ENCODE results near the gene USP48.
"Not testable (repeated sequence)": the region's sequence is repeated elsewhere in the genome, so short reads cannot be mapped to it uniquely, and the experiment has no call there.

The USP48 gene

DNA sequence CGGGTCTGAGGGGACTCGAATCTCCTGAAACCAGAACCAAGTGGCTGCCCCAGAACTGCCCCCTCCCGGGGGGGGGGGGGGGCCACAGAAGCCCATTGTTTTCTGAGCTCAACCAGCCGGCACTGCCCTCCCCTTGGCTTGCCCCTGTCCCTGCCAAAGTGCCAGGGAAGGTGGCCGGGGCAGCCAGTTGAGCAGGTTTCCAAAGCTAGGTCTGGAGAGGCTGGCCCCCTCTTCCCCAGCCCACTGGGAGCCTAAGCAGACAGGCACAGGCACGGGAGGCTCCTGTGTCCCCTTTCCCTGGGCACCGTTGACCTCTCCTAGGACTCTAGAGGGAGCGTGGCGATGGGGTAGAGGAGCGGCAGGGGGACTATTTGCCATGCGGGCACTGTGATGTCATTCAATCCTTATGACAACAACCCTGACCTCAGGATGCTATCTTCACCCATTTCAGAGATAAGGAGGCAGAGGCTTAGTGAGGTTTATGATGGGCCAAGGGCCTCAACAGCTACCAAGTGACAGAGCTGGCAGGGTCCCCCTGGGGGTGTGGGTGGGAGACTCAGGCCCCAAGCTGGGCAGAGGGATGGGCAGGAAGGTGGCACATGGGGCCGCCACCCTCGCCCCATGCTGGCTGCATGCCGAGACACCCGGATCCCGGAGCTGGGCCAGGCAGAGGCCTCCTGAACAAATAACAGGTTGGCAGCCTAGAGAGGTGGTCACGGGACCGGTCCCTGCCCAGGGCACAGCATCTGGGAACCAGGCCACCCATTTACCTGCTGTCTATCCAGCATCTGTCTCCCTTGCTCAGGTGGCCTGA lies 148.8 kb downstream of the USP48 start:
- H3K9me3 ChIP-seq (ENCODE audit: control insufficient read depth in 5 of 5, low read length in 5 of 5), result no peaks in the 10 kb centered on the region
- H3K4me1 ChIP-seq (ENCODE audit: control insufficient read depth in 5 of 5, insufficient read depth in 5 of 5, low read length in 5 of 5), result no peaks in the 10 kb centered on the region
- H3K36me3 ChIP-seq (ENCODE audit: control insufficient read depth in 5 of 5, insufficient read depth in 5 of 5, low read length in 5 of 5), result no peaks in the 10 kb centered on the region
- no peak overlapping the region for H3K27ac ChIP-seq (ENCODE audit: low read depth, low read length)
- no peak overlapping the region for H3K4me3 ChIP-seq (ENCODE audit: low read depth in 1 of 5, low read length in 5 of 5)
- H3K27me3 ChIP-seq (ENCODE audit: control insufficient read depth in 5 of 5, insufficient read depth in 4 of 5, low read length in 5 of 5), result peaks cover 18 to 47% (median 32%) of the 10 kb centered on the region in 5 donors
- H3K9ac ChIP-seq (ENCODE audit: low read length in 5 of 5), result no peak overlapping the region

DNA sequence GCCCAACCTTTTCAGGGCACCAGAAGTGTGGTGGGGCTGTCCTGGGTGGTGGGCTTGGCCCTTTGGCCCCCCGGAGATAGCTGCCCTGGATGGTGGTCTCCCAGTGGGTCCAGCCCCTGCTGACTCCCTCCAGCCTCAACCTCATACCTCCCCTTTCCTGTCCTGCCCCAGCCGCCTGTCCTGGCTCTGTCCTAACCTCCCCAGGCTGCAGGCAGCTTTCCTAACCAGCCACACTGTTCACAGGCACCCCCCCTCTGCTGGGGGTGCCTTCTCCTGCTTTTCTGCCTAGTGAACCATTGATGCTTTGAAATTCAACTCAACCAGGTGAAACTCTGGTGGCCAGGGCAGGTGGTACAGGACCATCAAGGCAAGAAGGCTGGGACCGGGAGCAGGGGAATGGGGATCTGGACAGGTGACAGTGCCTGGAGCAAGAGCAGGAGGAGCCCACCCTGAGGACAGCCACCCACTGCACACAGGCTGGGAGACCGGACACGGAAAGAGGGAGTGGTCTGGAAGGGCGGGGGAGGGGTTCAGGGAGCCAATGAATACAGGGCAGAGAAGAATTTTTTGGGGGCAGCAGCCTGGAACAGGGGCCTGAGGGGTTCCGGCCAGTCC lies 149.7 kb downstream of the USP48 start:
- no peaks in the 10 kb centered on the region for H3K4me1 ChIP-seq (ENCODE audit: control insufficient read depth in 5 of 5, insufficient read depth in 5 of 5, low read length in 5 of 5)
- no peaks in the 10 kb centered on the region for H3K9me3 ChIP-seq (ENCODE audit: control insufficient read depth in 5 of 5, low read length in 5 of 5)
- no peak overlapping the region for H3K27ac ChIP-seq (ENCODE audit: low read depth, low read length)
- H3K27me3 ChIP-seq (ENCODE audit: control insufficient read depth in 5 of 5, insufficient read depth in 4 of 5, low read length in 5 of 5), result peaks cover 18 to 52% (median 32%) of the 10 kb centered on the region in 5 donors
- H3K9ac ChIP-seq (ENCODE audit: low read length in 5 of 5), result no peak overlapping the region
- H3K36me3 ChIP-seq (ENCODE audit: control insufficient read depth in 5 of 5, insufficient read depth in 5 of 5, low read length in 5 of 5), result no peaks in the 10 kb centered on the region
- H3K4me3 ChIP-seq (ENCODE audit: low read depth in 1 of 5, low read length in 5 of 5), result no peak overlapping the region

GRCh38 chr1:21631944-21632887 lies 150.7 kb downstream of the USP48 start:
- Histone ChIP-seq H3K27ac (ENCODE audit: low read depth, low read length) (no peak overlapping the region), H3K36me3 (ENCODE audit: control insufficient read depth in 5 of 5, insufficient read depth in 5 of 5, low read length in 5 of 5) (no peaks in the 10 kb centered on the region), H3K4me1 (ENCODE audit: control insufficient read depth in 5 of 5, insufficient read depth in 5 of 5, low read length in 5 of 5) (no peaks in the 10 kb centered on the region), H3K27me3 (ENCODE audit: control insufficient read depth in 5 of 5, insufficient read depth in 4 of 5, low read length in 5 of 5) (peaks cover 18 to 52% (median 36%) of the 10 kb centered on the region in 5 donors), H3K4me3 (ENCODE audit: low read depth in 1 of 5, low read length in 5 of 5) (no peak overlapping the region), H3K9ac (ENCODE audit: low read length in 5 of 5) (no peak overlapping the region), H3K9me3 (ENCODE audit: control insufficient read depth in 5 of 5, low read length in 5 of 5) (no peaks in the 10 kb centered on the region)

- not testable (repeated sequence) for H3K27ac ChIP-seq (ENCODE audit: low read depth, low read length)
Measured at GRCh38 chr1:21631590-21631943, 151.4 kb downstream of the USP48 start.

GRCh38 chr1:21630571-21631343 lies 152.2 kb downstream of the USP48 start:
- H3K36me3 ChIP-seq (ENCODE audit: control insufficient read depth in 5 of 5, insufficient read depth in 5 of 5, low read length in 5 of 5), result no peaks in the 10 kb centered on the region
- no peaks in the 10 kb centered on the region for H3K9me3 ChIP-seq (ENCODE audit: control insufficient read depth in 5 of 5, low read length in 5 of 5)
- H3K4me3 ChIP-seq (ENCODE audit: low read depth in 1 of 5, low read length in 5 of 5), result no peak overlapping the region
- no peak overlapping the region for H3K27ac ChIP-seq (ENCODE audit: low read depth, low read length)
- H3K4me1 ChIP-seq (ENCODE audit: control insufficient read depth in 5 of 5, insufficient read depth in 5 of 5, low read length in 5 of 5), result no peaks in the 10 kb centered on the region
- peaks cover 14 to 51% (median 42%) of the 10 kb centered on the region in 5 donors for H3K27me3 ChIP-seq (ENCODE audit: control insufficient read depth in 5 of 5, insufficient read depth in 4 of 5, low read length in 5 of 5)
- no peak overlapping the region for H3K9ac ChIP-seq (ENCODE audit: low read length in 5 of 5)

More at GRCh38 chr1:21631590-21631943, 151.4 kb downstream of the USP48 start:
- H3K4me3 ChIP-seq (ENCODE audit: low read depth in 1 of 5, low read length in 5 of 5); H3K36me3 ChIP-seq (ENCODE audit: control insufficient read depth in 5 of 5, insufficient read depth in 5 of 5, low read length in 5 of 5); H3K9ac ChIP-seq (ENCODE audit: low read length in 5 of 5); H3K9me3 ChIP-seq (ENCODE audit: control insufficient read depth in 5 of 5, low read length in 5 of 5); H3K4me1 ChIP-seq (ENCODE audit: control insufficient read depth in 5 of 5, insufficient read depth in 5 of 5, low read length in 5 of 5): not testable (repeated sequence)
- peaks cover 18 to 52% (median 36%) of the 10 kb centered on the region in 5 donors for H3K27me3 ChIP-seq (ENCODE audit: control insufficient read depth in 5 of 5, insufficient read depth in 4 of 5, low read length in 5 of 5)

GRCh38 chr1:21629971-21630370 lies 153.0 kb downstream of the USP48 start:
- no peaks in the 10 kb centered on the region for H3K36me3 ChIP-seq (ENCODE audit: control insufficient read depth in 5 of 5, insufficient read depth in 5 of 5, low read length in 5 of 5)
- H3K4me3 ChIP-seq (ENCODE audit: low read depth in 1 of 5, low read length in 5 of 5), result no peak overlapping the region
- no peak overlapping the region for H3K9ac ChIP-seq (ENCODE audit: low read length in 5 of 5)
- H3K27me3 ChIP-seq (ENCODE audit: control insufficient read depth in 5 of 5, insufficient read depth in 4 of 5, low read length in 5 of 5), result peaks cover 11 to 46% (median 38%) of the 10 kb centered on the region in 5 donors
- H3K4me1 ChIP-seq (ENCODE audit: control insufficient read depth in 5 of 5, insufficient read depth in 5 of 5, low read length in 5 of 5), result no peaks in the 10 kb centered on the region
- H3K27ac ChIP-seq (ENCODE audit: low read depth, low read length), result no peak overlapping the region
- H3K9me3 ChIP-seq (ENCODE audit: control insufficient read depth in 5 of 5, low read length in 5 of 5), result no peaks in the 10 kb centered on the region

- H3K9me3 ChIP-seq (ENCODE audit: control insufficient read depth in 5 of 5, low read length in 5 of 5), result no peaks in the 10 kb centered on the region
- no peak overlapping the region for H3K9ac ChIP-seq (ENCODE audit: low read length in 5 of 5)
- no peaks in the 10 kb centered on the region for H3K4me1 ChIP-seq (ENCODE audit: control insufficient read depth in 5 of 5, insufficient read depth in 5 of 5, low read length in 5 of 5)
- H3K4me3 ChIP-seq (ENCODE audit: low read depth in 1 of 5, low read length in 5 of 5), result no peak overlapping the region
- H3K27me3 ChIP-seq (ENCODE audit: control insufficient read depth in 5 of 5, insufficient read depth in 4 of 5, low read length in 5 of 5), result peaks cover 11 to 41% (median 35%) of the 10 kb centered on the region in 5 donors
- no peak overlapping the region for H3K27ac ChIP-seq (ENCODE audit: low read depth, low read length)
- H3K36me3 ChIP-seq (ENCODE audit: control insufficient read depth in 5 of 5, insufficient read depth in 5 of 5, low read length in 5 of 5), result no peaks in the 10 kb centered on the region
Measured at GRCh38 chr1:21628798-21629393, 154.1 kb downstream of the USP48 start.
